GM19238 (cell line): ENCODE results near the gene HACE1.
"Not testable (repeated sequence)": the region's sequence is repeated elsewhere in the genome, so short reads cannot be mapped to it uniquely, and the experiment has no call there.

ENCODE experiments used
- DNase-seq: peaks from one replicate; pipeline ENCODE4 v3.0.0; 2011; ENCODE audit warnings: low spot score; ENCODE audit not compliant: insufficient read length

Gene HACE1

GRCh38 chr6:104739124-104739523 lies 120.6 kb downstream of the HACE1 start:
- DNase-seq = not testable (repeated sequence)

DNA sequence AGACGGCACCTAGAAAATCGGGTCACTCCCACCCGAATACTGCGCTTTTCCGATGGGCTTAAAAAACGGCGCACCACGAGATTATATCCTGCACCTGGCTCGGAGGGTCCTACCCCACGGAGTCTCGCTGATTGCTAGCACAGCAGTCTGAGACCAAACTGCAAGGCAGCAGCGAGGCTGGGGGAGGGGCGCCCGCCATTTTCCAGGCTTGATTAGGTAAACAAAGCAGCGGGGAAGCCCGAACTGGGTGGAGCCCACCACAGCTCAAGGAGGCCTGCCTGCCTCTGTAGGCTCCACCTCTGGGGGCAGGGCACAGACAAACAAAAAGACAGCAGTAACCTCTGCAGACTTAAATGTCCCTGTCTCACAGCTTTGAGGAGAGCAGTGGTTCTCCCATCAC lies 122.2 kb downstream of the HACE1 start:
- not testable (repeated sequence) for DNase-seq

GRCh38 chr6:104736545-104736944 lies 123.2 kb downstream of the HACE1 start:
- DNase-seq = no peak

DNA sequence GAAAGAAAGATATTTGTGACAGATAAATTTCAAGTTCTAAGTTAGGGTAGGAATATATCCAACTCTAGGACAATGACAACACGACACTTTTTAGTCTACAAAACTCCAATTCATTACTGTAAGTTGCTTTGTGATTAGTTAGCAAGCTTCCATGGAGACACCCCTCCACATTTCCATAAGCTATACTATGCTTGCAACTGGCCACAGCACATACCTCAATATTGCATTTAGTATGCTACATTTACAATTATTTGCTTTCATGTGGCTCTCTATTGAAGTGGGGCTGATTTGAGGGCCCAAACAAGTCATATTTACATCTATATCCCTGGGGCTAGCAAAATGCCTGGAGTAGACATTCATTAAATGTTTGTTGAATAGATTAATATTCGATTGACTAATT lies 129.3 kb downstream of the HACE1 start:
- no peak for DNase-seq

DNA sequence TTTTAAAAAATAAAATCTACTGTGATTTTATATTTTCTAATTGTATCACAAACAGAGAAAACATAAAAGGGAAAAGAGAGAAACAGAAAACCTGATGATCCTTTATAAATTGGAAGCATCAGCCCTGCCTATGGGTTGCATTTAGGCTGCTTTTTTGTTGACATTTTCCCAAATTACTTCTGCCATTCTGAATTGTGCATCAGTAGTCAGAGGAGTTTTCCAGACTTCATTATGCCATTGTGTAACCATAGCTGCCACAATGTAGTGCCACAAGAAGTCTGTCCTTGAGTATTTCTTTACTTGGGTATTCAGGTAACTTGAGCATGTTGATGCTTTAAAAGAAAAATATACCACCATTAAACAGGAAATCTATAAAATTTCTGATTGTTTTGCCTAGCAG lies 130.3 kb downstream of the HACE1 start:
- no peak for DNase-seq

DNA sequence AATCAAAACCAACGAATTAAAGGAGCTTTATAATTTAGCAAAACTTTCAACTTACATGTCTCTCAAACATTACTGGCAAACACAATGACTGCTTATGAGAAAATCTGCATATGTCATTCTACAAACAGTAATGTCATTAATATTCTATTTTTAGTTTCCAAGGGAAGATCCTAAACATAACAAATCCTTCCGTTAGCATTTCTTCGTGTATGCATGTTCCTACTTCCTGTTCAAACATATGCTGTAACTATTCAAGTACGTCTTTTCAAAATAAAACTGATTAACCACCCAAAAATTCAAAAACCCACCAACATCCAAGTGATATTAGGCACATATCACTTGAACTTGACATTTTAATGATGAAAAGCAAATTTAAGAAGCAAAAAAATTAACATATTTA lies 131.3 kb downstream of the HACE1 start:
- DNase-seq = no peak

GRCh38 chr6:104718672-104719071 lies 141.0 kb downstream of the HACE1 start:
- DNase-seq = no peak

DNA sequence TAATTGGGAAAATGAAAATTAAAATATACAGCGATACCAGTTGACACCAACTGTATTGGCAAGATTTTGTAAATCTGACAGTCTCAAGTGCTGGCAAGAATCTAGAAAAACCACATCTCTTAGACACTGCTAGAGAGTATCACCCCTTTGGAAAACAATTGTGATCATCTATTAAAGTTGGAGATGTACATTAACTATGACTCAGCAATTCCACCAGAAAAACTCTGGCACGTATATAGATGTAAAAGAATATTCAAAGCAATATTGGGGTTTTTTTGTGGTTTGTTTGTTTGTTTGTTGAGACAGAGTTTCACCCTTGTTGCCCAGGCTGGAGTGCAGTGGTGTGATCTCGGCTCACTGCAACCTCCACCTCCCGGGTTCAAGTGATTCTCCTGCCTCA lies 142.9 kb downstream of the HACE1 start:
- no peak for DNase-seq

DNA sequence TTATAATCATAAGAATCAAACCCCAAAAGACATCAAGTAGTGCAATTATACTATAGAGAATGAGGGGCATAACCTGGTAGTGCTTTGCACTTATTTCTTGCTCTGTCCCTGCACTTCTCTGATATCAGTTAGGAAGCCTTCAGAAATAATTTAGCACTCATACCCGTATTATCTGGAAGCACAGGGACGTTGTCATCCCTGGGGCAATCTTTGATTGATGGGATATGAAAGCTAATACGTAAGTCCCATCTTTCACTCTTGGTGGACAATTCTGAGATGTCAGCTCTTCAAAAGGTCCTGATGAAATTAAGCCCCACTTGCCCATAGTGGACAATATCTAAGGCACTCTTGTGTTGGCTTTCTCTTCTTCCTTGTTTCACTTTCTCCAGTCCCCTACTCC lies 144.9 kb downstream of the HACE1 start:
- no peak for DNase-seq

- DNase-seq = no peak
These were observed 145.7 kb downstream of the HACE1 start for GRCh38 chr6:104713982-104714381.

DNA sequence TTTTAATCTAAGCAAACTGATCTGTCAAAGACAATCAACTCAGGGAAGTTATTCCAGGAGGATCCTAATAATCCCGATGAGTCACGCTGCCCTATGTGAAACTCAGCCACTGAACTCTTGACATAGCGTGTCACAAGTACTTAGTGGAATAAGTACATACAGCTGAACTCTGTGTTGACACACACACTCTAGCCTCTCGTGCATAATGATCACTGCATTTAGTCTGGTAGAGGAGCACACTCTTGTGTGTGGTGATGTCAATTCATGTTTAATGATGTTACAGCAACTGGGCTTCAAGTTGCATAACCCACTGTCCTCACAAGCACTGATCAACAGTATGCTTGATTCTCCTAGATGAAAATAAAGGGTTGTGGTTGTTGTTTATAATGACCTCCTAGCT lies 148.3 kb downstream of the HACE1 start:
- no peak for DNase-seq

- DNase-seq = no peak
These were observed 149.0 kb downstream of the HACE1 start for GRCh38 chr6:104710543-104711335.

GRCh38 chr6:104705916-104706442 lies 153.7 kb downstream of the HACE1 start:
- no peak for DNase-seq

DNA sequence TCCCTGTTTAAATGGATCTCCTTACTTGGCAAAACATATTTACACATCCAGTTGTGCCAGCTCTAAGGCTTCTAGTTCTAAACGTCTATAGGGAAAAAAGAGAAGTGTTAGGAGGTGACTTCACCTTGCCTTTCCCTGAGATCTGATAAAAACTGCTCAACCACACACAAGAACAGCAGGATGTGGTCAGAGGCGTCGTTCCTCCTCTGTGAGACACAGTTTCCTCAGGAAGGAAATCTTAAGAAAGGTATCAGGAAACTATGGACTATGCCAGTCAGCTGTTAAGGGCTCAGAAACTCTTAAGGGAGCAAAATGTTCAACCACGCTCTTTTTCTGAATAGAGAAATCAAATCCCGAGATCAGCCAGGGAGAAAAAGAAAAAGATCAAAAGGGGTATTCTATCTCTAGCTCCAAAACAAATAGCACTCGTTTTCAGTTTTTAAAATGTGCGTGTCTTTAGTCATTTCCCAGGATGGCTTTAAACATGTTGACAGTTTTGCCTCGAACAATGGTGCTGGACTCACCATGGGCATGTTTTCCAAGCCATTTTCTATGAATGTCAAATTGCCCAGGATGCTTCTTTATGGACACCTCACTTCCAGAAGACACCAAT lies 154.5 kb downstream of the HACE1 start:
- DNase-seq = no peak

DNA sequence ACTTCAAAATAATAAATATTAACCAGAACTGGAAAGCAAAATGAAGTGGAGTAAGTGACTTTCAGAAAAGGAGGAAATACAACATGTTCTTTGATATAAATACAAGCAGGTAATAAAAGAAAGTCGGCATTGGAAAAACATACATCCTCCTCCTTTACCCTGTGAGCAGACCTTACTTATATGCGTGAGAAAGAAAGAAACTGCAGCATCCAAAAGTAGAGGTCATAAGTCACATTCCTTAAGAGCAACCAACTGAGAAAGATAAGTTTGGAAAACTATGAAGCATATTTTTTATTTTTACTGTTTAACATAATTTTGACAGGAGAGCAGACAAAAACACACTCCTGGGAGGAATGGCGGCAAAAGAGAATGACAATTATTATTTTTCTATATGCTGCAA lies 155.5 kb downstream of the HACE1 start:
- no peak for DNase-seq

DNA sequence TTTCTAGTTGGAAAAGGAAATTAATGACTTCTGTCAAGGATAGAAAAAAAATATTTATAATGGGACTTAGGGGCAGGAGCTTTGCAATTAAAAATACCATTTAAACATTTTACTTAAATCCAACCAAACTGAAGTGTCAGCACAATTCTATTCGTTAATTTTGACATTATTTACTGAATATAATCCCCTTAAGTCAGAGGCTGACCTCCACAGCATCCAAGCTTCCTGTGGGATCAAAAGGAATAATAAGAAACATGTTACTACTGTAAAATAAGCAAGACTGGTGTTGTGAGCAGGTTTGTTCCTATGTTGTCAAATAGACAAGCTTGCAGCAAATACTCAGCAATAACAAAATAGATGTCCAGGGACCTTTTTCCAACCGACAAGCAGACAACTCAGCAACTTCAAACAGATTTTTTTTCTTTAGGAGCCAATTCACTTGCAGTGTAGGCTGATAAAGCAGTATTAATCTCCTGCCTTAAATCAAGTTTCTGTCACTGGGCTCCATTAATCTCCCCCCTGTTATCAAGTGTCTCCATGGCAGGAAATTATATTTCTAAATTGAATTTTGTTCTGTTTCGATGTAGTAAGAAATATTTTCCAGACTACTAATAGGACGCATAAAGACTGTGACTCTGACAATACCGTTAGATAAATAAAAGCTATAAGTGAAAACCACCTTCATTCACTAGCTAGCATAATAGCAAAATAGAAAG lies 157.4 kb downstream of the HACE1 start:
- DNase-seq = no peak

DNA sequence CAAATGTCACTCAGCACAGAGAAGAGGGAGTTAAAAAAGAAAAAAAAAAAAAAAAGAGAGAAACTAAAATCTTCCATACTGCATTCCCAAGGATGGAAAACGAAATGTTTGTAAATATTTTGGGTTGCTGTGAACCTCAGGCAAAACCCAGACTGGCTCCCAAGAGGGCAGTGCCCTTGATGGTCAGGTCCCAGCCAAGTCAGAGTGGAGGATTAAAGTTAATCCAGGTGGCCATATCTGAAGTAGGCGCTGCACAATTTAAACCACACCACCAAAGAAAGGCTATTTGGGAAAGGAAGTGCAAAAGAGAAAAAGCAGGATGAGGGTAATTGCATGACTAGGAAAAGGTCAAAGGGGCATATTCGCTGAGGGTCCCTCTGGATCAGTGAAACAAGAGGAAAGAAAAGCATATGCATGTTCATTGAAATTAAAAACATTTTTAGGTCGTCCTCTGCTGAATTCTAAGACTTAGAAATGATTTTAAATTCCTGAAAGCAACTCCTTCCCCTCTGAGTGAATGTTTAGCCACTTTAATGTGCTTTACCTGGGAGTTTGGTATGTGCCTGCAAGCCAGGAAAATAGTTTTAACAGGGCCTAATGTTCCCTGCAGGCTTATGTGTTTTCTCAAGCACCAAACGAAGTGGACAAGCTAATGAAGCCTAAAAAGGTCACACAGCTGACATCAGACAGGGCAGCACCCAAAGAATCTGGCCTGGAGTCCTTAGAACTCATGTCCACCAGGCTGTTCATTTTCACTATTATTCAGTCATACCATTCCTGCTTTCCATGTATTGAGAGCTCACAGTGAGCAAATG lies 159.1 kb downstream of the HACE1 start:
- DNase-seq = no peak

DNA sequence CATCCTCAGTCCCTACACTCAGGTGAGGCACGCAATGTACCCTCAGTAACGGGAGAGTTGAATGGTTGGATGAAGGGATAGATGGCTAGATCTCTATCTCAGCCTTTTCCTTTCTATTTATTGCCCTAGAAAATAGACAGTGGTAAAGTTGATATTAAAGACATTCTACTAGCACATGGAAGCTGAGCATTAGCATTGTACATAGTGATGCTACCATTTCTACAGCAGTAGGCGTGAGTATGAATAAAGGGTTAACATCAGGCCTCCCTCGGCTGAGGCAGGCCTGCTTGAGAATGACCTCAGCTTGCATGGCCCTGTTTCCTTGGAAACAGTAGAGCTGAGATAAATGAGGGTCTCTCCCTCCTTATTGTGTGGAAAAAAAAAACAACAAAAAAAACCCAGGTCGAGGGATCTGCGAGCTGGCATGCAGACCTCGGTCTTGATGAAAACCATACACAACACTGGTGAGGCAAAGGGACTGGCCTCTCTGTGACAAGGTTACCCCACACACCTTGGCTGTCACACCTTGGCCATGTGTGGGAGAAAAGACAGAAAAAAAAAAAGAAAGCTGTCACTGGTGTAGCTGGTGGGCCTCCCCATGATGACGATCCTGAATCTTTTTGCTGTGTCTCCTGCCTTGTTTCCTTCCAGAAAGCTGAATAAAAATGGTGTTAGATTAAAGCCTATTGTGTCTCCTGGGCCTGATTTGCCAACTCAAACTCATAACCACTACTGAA lies 160.0 kb downstream of the HACE1 start:
- DNase-seq = no peak

- DNase-seq = no peak
These were observed 160.7 kb downstream of the HACE1 start for GRCh38 chr6:104698979-104699378.

DNA sequence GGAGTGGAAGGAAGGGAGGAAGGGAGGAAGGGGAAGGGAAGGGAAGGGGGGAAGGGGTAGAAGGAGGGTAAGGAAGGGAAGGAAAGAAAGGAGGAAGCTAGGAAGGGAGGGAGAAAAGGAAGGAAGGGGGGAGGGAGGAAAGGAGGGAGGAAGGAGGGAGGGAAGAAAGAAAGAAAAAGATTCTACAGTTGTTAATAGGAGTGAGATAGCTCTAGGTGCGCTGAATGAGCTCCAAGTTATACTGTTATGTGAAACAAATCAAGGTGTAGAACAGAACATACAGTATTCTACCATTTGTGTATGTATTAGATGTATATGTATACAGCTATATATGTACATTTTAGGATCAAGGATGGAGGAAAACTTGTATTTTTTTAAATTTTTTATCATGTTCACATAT lies 167.7 kb downstream of the HACE1 start:
- DNase-seq = no peak
